SK-N-DZ (cell line): Measurements from ENCODE around the gene CITED2.
A peak's percentile ranks its signal among the peaks of the same experiment; 100 is the strongest.

ENCODE experiments used
- DNase-seq: peaks from one replicate; pipeline ENCODE4 v3.0.0-alpha.2; 2015; ENCODE audit warnings: low spot score

The CITED2 gene

GRCh38 chr6:139330826-139331500 is 43.5 kb downstream of the CITED2 start:
- no peak for DNase-seq

- DNase-seq: peak; percentile 49
Observed at GRCh38 chr6:139330306-139330705, 44.1 kb downstream of the CITED2 start.

GRCh38 chr6:139329224-139329623 is 45.2 kb downstream of the CITED2 start:
- DNase-seq: no peak

- no peak for DNase-seq
Observed at GRCh38 chr6:139327038-139327437, 47.4 kb downstream of the CITED2 start.

- no peak for DNase-seq
Observed at GRCh38 chr6:139325686-139326085, 48.8 kb downstream of the CITED2 start.

- no peak for DNase-seq
Observed at GRCh38 chr6:139325125-139325524, 49.3 kb downstream of the CITED2 start.

GRCh38 chr6:139324301-139324555 is 50.2 kb downstream of the CITED2 start:
- DNase-seq: no peak

GRCh38 chr6:139323511-139324300 is 50.7 kb downstream of the CITED2 start:
- DNase-seq: peak; percentile 50
